Astrocyte (in vitro differentiated cells and primary cell): Measurements from ENCODE around the gene PIGC. TPM values are rescaled to one million over a fixed set of nuclear protein-coding genes. Genes with fewer than 3 reads are reported as not detected.

ENCODE experiments used
- DNase-seq: peaks from one replicate; pipeline ENCODE4 v3.0.0-alpha.2; 2010; ENCODE audit warnings: low read depth
- FAIRE-seq: peaks from 2 replicates; lab custom pipeline; 2011; peaks lifted over from hg19 to GRCh38; lab: Jason Lieb, UNC
- H2AFZ ChIP-seq: 2 replicates; pipeline ENCODE4 v1.6.0; 2012; ENCODE audit warnings: low read depth, low read length, inconsistent platforms
- H3K27ac ChIP-seq: 2 replicates; pipeline ENCODE4 v1.5.1; 2011; ENCODE audit warnings: low read depth, low read length, inconsistent platforms
- H3K27me3 ChIP-seq: 2 replicates; pipeline ENCODE4 v1.6.0; 2011; ENCODE audit warnings: low read length, inconsistent platforms; ENCODE audit not compliant: insufficient read depth
- H3K36me3 ChIP-seq: 2 replicates; pipeline ENCODE4 v1.5.1; 2011; ENCODE audit warnings: low read length, inconsistent platforms; ENCODE audit not compliant: insufficient read depth
- H3K4me1 ChIP-seq: 2 replicates; pipeline ENCODE4 v1.5.1; 2011; ENCODE audit warnings: low read length, inconsistent platforms; ENCODE audit not compliant: insufficient read depth
- H3K4me2 ChIP-seq: 2 replicates; pipeline ENCODE4 v1.6.0; 2012; ENCODE audit warnings: low read length, inconsistent platforms
- H3K4me3 ChIP-seq: 2 replicates; pipeline ENCODE4 v1.5.1; 2011; ENCODE audit warnings: low read depth, mild to moderate bottlenecking, low read length, inconsistent platforms; ENCODE audit not compliant: insufficient read depth
- H3K79me2 ChIP-seq: 2 replicates; pipeline ENCODE4 v1.6.0; 2012; ENCODE audit warnings: mild to moderate bottlenecking, low read length, inconsistent platforms; ENCODE audit not compliant: insufficient read depth
- H3K9ac ChIP-seq: 2 replicates; pipeline ENCODE4 v1.6.0; 2012; ENCODE audit warnings: mild to moderate bottlenecking, low read length, inconsistent platforms
- H3K9me3 ChIP-seq: 2 replicates; pipeline ENCODE4 v1.5.1; 2012; ENCODE audit warnings: low read depth, mild to moderate bottlenecking, low read length, inconsistent platforms; ENCODE audit not compliant: insufficient read depth
- H4K20me1 ChIP-seq: 2 replicates; pipeline ENCODE4 v1.6.0; 2012; ENCODE audit warnings: low read length, inconsistent platforms; ENCODE audit not compliant: insufficient read depth
- H3K27ac Mint-ChIP-seq: one replicate; pipeline ENCODE4 v1.8.0; 2021; ENCODE audit warnings: mild to moderate bottlenecking, mixed read lengths; ENCODE audit not compliant: unreplicated experiment
- H3K27me3 Mint-ChIP-seq: one replicate; pipeline ENCODE4 v1.8.0; 2021; ENCODE audit warnings: low read depth, mixed read lengths; ENCODE audit not compliant: unreplicated experiment
- H3K36me3 Mint-ChIP-seq: one replicate; pipeline ENCODE4 v1.8.0; 2021; ENCODE audit warnings: low read depth, mixed read lengths; ENCODE audit not compliant: unreplicated experiment
- H3K4me1 Mint-ChIP-seq: one replicate; pipeline ENCODE4 v1.8.0; 2021; ENCODE audit warnings: low read depth, mixed read lengths; ENCODE audit not compliant: unreplicated experiment
- H3K4me3 Mint-ChIP-seq: one replicate; pipeline ENCODE4 v1.8.0; 2021; ENCODE audit warnings: mild to moderate bottlenecking, moderate library complexity, mixed read lengths; ENCODE audit not compliant: unreplicated experiment
- H3K9me3 Mint-ChIP-seq: one replicate; pipeline ENCODE4 v1.8.0; 2021; ENCODE audit warnings: mild to moderate bottlenecking, mixed read lengths; ENCODE audit not compliant: unreplicated experiment
- CTCF ChIP-seq: IDR thresholded peaks from 2 replicates; pipeline ENCODE4 v1.5.1; 2011; ENCODE audit warnings: low read depth, mild to moderate bottlenecking, inconsistent platforms, low read length, moderate library complexity; ENCODE audit not compliant: insufficient read depth
- EZH2 ChIP-seq: IDR thresholded peaks from 2 replicates; pipeline ENCODE4 v1.6.1; 2012; ENCODE audit warnings: mild to moderate bottlenecking, low read length, inconsistent platforms; ENCODE audit not compliant: insufficient read depth
- total RNA-seq: library from RNA; stranded (reverse); gene quantifications from 2 replicates; pipeline ENCODE4 v1.2.1, GENCODE V29; 2021

Gene PIGC
- total RNA-seq, 1 donor from 2014 or later, result 17.8 TPM

DNA sequence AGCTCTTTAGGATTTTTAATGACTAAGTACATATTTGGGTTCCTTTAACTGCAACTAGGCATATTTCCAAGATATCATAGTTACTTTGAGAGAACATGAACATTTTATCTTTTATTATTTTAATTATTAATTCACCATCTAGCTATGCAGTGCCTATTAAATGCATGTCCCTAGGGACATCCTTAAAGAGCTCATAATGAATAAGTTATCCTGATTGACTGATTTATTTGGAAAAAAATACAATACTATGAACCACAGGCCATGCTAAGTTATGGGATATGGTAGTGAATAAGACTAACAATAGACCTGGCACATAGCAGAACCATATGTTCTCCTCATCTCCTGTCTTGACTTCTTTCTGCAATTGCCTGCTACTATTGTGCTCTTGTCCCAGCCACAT is 39.7 kb downstream of the PIGC start:
- no peak overlapping the region for H3K4me2 ChIP-seq
- DNase-seq (no peak), FAIRE-seq (no peak)
- H3K27ac ChIP-seq, result no peak overlapping the region
- H3K27me3 Mint-ChIP-seq, result no peaks in the 10 kb centered on the region
- TF ChIP-seq EZH2 (no peak), CTCF (no peak)
- H3K4me3 Mint-ChIP-seq, result no peak overlapping the region
- no peaks in the 10 kb centered on the region for H3K79me2 ChIP-seq
- H3K9ac ChIP-seq, result no peak overlapping the region
- peaks cover 15% of the 10 kb centered on the region for H3K4me1 ChIP-seq
- no peaks in the 10 kb centered on the region for H3K36me3 Mint-ChIP-seq
- H3K4me3 ChIP-seq, result no peak overlapping the region
- H3K9me3 Mint-ChIP-seq, result no peaks in the 10 kb centered on the region
- H3K4me1 Mint-ChIP-seq, result peaks cover 23% of the 10 kb centered on the region
- no peak overlapping the region for H3K27ac Mint-ChIP-seq
- H3K27me3 ChIP-seq, result no peaks in the 10 kb centered on the region
- no peaks in the 10 kb centered on the region for H3K36me3 ChIP-seq
- no peaks in the 10 kb centered on the region for H3K9me3 ChIP-seq
- H4K20me1 ChIP-seq, result no peaks in the 10 kb centered on the region
- no peak overlapping the region for H2AFZ ChIP-seq

- no peaks in the 10 kb centered on the region for H3K36me3 ChIP-seq
- no peak for FAIRE-seq
- H3K36me3 Mint-ChIP-seq, result no peaks in the 10 kb centered on the region
- H3K4me1 ChIP-seq, result peaks cover 26% of the 10 kb centered on the region
- H3K4me3 ChIP-seq, result no peak overlapping the region
- no peaks in the 10 kb centered on the region for H3K9me3 Mint-ChIP-seq
- no peak overlapping the region for H3K27ac Mint-ChIP-seq
- no peak overlapping the region for H3K4me2 ChIP-seq
- no peak for DNase-seq
- H3K9me3 ChIP-seq, result no peaks in the 10 kb centered on the region
- no peak overlapping the region for H3K4me3 Mint-ChIP-seq
- no peak overlapping the region for H2AFZ ChIP-seq
- H3K79me2 ChIP-seq, result no peaks in the 10 kb centered on the region
- TF ChIP-seq EZH2, result no peak
- TF ChIP-seq CTCF, result no peak
- H3K4me1 Mint-ChIP-seq, result peaks cover 29% of the 10 kb centered on the region
- H3K27ac ChIP-seq, result no peak overlapping the region
- no peak overlapping the region for H3K9ac ChIP-seq
- no peaks in the 10 kb centered on the region for H3K27me3 ChIP-seq
- H3K27me3 Mint-ChIP-seq, result no peaks in the 10 kb centered on the region
- H4K20me1 ChIP-seq, result no peaks in the 10 kb centered on the region
Observed at GRCh38 chr1:172402878-172403569, 40.8 kb downstream of the PIGC start.

DNA sequence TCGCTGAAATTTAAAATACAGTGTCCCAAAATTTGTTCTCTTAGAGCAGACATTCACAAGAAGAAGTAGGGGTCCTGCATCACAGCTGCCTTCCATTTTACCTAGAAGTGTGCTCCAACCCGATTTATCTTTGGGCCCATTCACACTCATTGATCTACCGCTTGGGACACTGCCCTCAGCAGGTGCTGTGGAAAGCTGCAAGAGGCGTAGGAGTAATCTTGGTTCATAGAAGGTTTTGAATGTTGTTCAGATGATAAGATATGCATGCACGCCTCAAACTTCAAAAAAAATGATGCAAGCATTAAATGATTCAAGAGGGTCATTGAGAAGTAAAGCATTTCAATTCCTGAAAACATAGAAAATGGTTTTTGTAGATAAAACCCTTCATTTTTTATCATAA is 42.0 kb downstream of the PIGC start:
- Histone ChIP-seq H3K27me3 (no peaks in the 10 kb centered on the region), H3K27ac (no peak overlapping the region), H3K4me2 (no peak overlapping the region), H3K4me3 (no peak overlapping the region), H3K9ac (no peak overlapping the region), H2AFZ (no peak overlapping the region), H3K36me3 (no peaks in the 10 kb centered on the region), H3K9me3 (no peaks in the 10 kb centered on the region), H3K79me2 (no peaks in the 10 kb centered on the region), H3K4me1 (peaks cover 33% of the 10 kb centered on the region), H4K20me1 (no peaks in the 10 kb centered on the region)
- Mint-ChIP-seq H3K4me1 (peaks cover 39% of the 10 kb centered on the region), H3K9me3 (no peaks in the 10 kb centered on the region), H3K27me3 (no peaks in the 10 kb centered on the region), H3K4me3 (no peak overlapping the region), H3K36me3 (no peaks in the 10 kb centered on the region), H3K27ac (no peak overlapping the region)
- TF ChIP-seq EZH2, result no peak
- no peak for TF ChIP-seq CTCF
- DNase-seq (no peak), FAIRE-seq (no peak)
